ENCODE measurements around the gene TMEM204.
"Not testable (repeated sequence)": the region's sequence is repeated elsewhere in the genome, so short reads cannot be mapped to it uniquely, and the experiment has no call there.

TMEM204 gene

GRCh38 chr16:1595511-1595910, 62.0 kb downstream of the TMEM204 start:
- DNase-seq (ENCODE audit: low read depth in 2 of 2), result not testable (repeated sequence)

GRCh38 chr16:1596516-1596915, 63.0 kb downstream of the TMEM204 start:
- no peak for DNase-seq (ENCODE audit: low read depth in 2 of 2)

- no peak for DNase-seq (ENCODE audit: low read depth in 2 of 2)
These were observed 63.7 kb downstream of the TMEM204 start for GRCh38 chr16:1597154-1597553.

GRCh38 chr16:1601031-1601430, 67.6 kb downstream of the TMEM204 start:
- DNase-seq (ENCODE audit: low read depth in 2 of 2), result no peak

- DNase-seq (ENCODE audit: low read depth in 2 of 2), result no peak
These were observed 68.0 kb downstream of the TMEM204 start for GRCh38 chr16:1601489-1601888.

GRCh38 chr16:1602285-1602684, 68.8 kb downstream of the TMEM204 start:
- DNase-seq (ENCODE audit: low read depth in 2 of 2), result no peak

Measured in stimulated activated CD8-positive, alpha-beta memory T cell treated with anti-CD3 and anti-CD28 coated beads, Interleukin-2, amount 100 ng/mL, for 48 hours (primary cell).